ENCODE results near the gene MYMX.

The MYMX gene

DNA sequence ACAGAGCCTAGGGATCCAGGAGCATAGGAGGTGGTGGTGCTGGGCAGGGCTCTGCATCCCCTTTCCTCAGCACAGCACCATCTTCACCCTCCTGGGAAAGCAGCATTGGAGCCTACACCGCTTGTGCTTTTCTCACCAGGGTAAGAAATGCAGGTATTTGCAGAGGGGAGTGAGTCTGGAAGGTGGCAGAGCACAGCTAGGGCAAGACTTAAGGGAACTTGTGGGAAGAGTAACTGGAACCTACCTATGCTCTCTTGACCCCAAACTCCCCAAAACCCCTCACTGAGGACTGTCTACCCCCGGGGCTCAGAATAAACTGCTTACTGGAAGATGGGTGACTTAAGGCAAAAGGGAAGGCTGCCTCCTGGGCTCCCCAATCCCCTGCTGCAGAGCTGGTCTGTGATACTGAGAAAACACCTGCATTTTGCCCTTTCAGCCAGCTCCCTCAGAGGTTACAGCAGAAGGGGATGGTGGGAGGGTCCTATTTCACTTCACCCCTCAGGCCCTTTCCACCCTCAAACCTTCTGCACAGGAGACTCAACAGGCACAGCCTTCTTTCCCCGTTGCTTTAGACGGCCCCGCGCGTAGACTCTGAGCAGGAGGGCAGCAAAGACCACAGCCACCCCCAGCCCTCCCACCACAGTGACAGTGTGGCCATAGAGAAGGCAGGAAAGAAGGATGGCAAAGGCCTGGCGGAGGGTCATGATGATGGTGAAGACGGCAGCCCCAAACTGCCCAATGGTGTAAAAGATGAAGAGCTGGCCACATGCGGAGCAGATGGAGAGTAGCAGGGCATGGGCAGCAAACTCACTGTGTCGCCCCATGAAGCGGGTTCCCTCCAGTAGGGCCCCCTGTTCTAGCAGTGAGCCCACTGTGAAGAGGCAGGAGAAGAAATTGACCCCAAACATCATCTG is 37.7 kb downstream of the MYMX start:
- H3K4me3 ChIP-seq (ENCODE audit: extremely low read depth, insufficient read depth, low read length, poor library complexity, severe bottlenecking), result no peak overlapping the region
- H3K36me3 ChIP-seq (ENCODE audit: control insufficient read depth, insufficient read depth, low read length), result peaks cover 68% of the 10 kb centered on the region
- WGBS, 2 experiments (ENCODE audit: insufficient coverage in 2 of 2), result 83 to 96% methylated on average over 6 to 11 of the region's 12 CpGs
- no peak overlapping the region for H3K27ac ChIP-seq (ENCODE audit: low read depth, low read length, severe bottlenecking)
- H3K9me3 ChIP-seq (ENCODE audit: control insufficient read depth, low read length), result no peaks in the 10 kb centered on the region
- peaks cover 19% of the 10 kb centered on the region for H3K4me1 ChIP-seq (ENCODE audit: control insufficient read depth, insufficient read depth, low read length, poor library complexity, severe bottlenecking)

DNA sequence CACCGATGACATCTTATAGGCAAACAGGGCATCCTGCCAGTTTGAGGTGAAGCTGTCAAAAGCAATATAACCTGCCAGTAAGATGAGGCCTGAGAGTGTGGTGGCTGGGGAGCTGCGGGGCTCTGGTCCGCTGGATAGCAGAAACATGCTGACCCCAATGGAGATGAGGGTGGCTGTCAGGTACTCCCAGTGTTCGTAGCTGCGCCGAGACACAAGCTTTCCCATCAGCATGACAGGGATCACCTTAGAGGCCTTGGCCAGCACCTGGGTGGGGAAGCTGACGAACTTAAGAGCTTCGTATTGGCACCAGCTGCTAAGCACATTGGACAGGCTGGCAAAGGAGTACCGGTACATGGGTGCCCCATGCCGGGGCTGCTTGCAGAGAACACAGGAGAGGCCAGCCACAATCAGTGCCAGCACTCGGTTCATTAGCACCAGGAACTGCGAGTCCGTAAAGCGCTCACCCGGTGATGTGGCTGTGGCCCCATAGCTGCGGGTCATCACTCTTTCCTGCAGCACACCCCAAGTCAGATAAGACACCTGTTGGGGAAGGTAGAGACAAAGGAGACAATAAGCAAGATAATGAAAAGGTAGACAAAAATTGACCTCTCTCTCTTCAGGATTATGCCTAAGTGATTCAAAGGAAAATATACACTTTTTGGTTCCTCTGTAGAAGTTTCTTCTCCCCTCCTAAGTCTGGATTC is 38.5 kb downstream of the MYMX start:
- peaks cover 14% of the 10 kb centered on the region for H3K4me1 ChIP-seq (ENCODE audit: control insufficient read depth, insufficient read depth, low read length, poor library complexity, severe bottlenecking)
- H3K36me3 ChIP-seq (ENCODE audit: control insufficient read depth, insufficient read depth, low read length), result peaks cover 66% of the 10 kb centered on the region
- H3K27ac ChIP-seq (ENCODE audit: low read depth, low read length, severe bottlenecking), result peak overlapping the region; percentile 16
- H3K9me3 ChIP-seq (ENCODE audit: control insufficient read depth, low read length), result no peaks in the 10 kb centered on the region
- WGBS, 2 experiments (ENCODE audit: insufficient coverage in 2 of 2), result 84 to 89% methylated on average over 13 to 14 of the region's 16 CpGs
- H3K4me3 ChIP-seq (ENCODE audit: extremely low read depth, insufficient read depth, low read length, poor library complexity, severe bottlenecking), result no peak overlapping the region

DNA sequence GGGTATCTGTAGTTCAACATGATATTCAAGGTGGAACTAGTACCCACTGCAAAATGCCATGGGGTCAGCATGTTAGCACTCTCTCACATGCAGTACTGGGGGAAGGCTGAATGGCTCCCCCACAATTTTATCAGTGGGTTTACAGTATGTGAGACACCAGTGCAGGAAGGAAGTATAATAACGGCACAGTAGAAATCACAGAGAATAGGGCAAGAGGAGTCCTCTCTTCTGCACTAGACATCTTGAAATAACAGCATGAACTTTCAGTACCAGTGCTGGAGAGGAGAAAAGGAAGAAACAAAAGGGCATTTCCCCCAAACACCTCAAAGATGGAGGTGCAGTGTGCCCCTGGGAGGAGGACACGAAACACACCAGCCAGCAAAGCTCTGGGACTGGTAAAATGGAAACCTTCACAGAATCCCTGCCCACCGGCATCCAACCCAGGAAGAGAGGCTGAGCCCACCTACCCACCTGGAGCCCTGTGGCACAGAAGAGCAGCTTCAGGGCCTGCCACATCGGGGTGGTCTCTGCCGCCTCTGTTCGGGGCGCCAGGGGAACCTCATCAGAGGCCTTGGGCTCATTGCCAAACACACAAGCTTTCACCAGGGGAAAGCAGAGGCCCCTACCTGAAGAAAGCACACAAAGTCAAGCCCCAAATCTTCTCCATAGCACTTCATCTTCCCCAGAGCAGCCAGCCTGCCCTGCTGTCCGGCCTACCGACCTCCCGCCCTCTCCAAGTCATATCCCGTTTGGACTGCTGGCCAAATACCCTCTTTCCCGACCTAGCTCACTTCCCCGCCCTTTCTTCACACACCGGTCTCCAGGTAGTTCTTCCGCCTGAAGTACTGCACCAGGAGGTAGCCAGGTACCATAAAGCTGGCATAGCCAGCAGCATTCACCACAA is 39.4 kb downstream of the MYMX start:
- WGBS, 2 experiments (ENCODE audit: insufficient coverage in 2 of 2), result 35 to 40% methylated on average over 10 to 15 of the region's 15 CpGs
- Histone ChIP-seq H3K4me1 (ENCODE audit: control insufficient read depth, insufficient read depth, low read length, poor library complexity, severe bottlenecking) (peaks cover 9% of the 10 kb centered on the region), H3K27ac (ENCODE audit: low read depth, low read length, severe bottlenecking) (peak overlapping the region; percentile 93), H3K36me3 (ENCODE audit: control insufficient read depth, insufficient read depth, low read length) (peaks cover 63% of the 10 kb centered on the region), H3K4me3 (ENCODE audit: extremely low read depth, insufficient read depth, low read length, poor library complexity, severe bottlenecking) (peak overlapping the region; percentile 82), H3K9me3 (ENCODE audit: control insufficient read depth, low read length) (no peaks in the 10 kb centered on the region)

DNA sequence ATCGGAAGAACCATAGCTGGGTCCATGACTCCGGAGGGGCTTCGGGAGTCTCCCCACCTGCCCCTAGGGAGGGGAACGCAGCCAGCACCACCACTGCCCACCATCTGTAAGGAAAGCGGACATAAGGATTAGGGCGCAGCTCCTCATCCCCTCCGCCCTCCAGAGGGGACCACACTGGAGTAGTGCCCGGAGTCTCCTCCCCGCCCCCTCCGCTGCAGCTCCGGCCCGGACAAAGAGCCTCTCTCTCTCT is 40.0 kb downstream of the MYMX start:
- WGBS, 2 experiments (ENCODE audit: insufficient coverage in 2 of 2), result 0 to 2% methylated on average over 9 to 12 of the region's 12 CpGs
- Histone ChIP-seq H3K4me1 (ENCODE audit: control insufficient read depth, insufficient read depth, low read length, poor library complexity, severe bottlenecking) (peaks cover 9% of the 10 kb centered on the region), H3K9me3 (ENCODE audit: control insufficient read depth, low read length) (no peaks in the 10 kb centered on the region), H3K4me3 (ENCODE audit: extremely low read depth, insufficient read depth, low read length, poor library complexity, severe bottlenecking) (peak overlapping the region; percentile 82), H3K36me3 (ENCODE audit: control insufficient read depth, insufficient read depth, low read length) (peaks cover 59% of the 10 kb centered on the region), H3K27ac (ENCODE audit: low read depth, low read length, severe bottlenecking) (peak overlapping the region; percentile 93)

DNA sequence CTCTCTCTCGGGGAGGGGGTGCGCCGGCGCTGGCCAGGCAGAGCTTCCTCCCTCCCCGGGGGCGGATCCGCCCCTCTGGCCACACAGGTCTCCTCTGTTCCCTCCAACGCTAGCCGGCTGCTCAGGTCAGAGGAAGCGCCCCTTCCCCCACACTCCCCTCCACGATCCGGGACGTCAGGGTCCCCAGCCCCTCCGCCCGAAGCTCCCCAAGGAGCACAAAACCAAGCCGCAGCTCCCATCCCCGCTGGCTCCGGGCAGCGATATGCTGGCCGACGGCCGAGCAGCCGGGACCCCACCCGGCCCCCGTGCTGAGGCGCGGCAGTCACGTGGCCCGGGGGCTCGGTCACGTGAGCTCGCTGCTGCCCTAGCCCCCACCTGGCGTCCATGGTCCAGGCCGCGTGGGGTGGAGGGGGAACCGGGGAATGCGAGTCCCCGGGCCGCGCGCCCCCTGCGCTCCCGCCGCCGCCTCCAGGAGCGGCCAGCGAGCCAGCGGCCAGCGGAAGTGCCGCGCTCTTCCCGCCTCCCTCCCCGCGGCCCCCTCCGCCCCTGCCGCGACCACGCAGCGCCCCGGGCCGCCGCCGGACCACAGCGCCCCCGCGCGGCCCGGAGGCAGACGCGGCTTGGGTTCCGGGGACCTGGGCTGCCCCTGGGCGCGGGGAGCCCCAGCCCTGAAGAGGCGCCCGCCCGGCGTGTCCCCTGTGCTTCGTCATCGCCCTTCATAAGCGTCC is 40.5 kb downstream of the MYMX start, which contains the start of gene SLC35B2:
TSS of gene SLC35B2 (minus strand) at position 504 of the 728 bp plus-strand sequence. CDS start at position 386, 118 bp downstream.
- 0% methylated on average over 33 to 53 of the region's 80 CpGs for WGBS, 2 experiments (ENCODE audit: insufficient coverage in 2 of 2)
- Histone ChIP-seq H3K9me3 (ENCODE audit: control insufficient read depth, low read length) (no peaks in the 10 kb centered on the region), H3K27ac (ENCODE audit: low read depth, low read length, severe bottlenecking) (peak within 1 kb of the TSS; percentile 93), H3K36me3 (ENCODE audit: control insufficient read depth, insufficient read depth, low read length) (peaks cover 59% of the 10 kb centered on the region), H3K4me1 (ENCODE audit: control insufficient read depth, insufficient read depth, low read length, poor library complexity, severe bottlenecking) (peaks cover 10% of the 10 kb centered on the region), H3K4me3 (ENCODE audit: extremely low read depth, insufficient read depth, low read length, poor library complexity, severe bottlenecking) (peak within 1 kb of the TSS; percentile 82)

DNA sequence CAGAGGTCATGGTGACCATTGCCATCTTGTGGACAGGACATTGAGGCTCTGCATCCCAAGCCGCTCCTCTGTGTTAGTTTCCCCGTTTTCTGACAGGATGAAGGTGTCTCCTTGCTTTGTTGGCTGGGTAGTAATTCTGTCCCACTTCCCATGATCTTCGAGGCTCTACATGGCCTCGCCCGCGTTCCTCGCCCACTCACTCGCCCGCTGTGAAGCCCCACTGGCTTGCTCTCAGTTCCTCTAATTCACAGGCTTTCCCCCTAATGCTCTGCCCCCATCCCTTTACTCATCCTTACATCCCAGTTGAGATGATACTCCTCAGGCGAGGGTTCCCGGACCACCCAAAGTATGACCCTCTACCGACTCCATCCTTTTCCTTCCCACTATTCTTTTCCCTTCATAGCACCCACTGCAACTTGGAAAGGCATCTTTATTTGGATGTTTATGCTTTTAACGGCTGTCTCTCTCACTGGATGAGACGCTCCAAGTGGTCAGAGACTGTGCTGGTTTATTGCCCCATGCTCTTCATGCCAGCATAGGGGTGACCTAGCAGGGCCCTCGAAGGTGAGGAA is 41.1 kb downstream of the MYMX start:
- 46 to 51% methylated on average over 8 to 14 of the region's 15 CpGs for WGBS, 2 experiments (ENCODE audit: insufficient coverage in 2 of 2)
- H3K27ac ChIP-seq (ENCODE audit: low read depth, low read length, severe bottlenecking), result peak overlapping the region; percentile 64
- peak overlapping the region; percentile 29 for H3K4me3 ChIP-seq (ENCODE audit: extremely low read depth, insufficient read depth, low read length, poor library complexity, severe bottlenecking)
- no peaks in the 10 kb centered on the region for H3K9me3 ChIP-seq (ENCODE audit: control insufficient read depth, low read length)
- peaks cover 16% of the 10 kb centered on the region for H3K4me1 ChIP-seq (ENCODE audit: control insufficient read depth, insufficient read depth, low read length, poor library complexity, severe bottlenecking)
- H3K36me3 ChIP-seq (ENCODE audit: control insufficient read depth, insufficient read depth, low read length), result peaks cover 56% of the 10 kb centered on the region

DNA sequence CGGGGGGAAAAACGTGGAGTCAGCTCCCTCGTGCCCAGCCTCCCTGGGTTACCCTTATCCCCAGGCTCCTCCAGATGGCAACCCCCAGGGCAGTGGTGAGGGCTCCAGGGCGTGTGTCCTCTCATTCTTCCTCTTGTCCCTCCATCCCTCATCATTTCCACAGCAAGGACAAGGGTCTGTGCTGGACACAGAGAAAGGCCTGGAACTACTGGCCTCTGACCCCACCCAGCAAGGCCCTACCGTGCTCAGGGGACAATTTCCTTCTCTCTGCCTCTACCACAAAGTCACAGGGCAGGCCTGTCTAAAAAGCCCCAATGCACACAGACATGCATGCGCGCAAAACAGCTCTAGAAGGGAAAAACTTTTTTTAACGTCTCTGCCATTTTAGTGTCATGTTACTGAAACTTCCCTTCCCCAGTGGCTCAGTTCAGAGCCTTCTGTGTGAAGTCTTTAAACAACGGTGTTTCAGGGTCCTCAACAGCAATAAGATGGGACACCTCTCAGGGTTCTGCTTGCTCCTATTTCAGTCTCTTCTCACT is 41.7 kb downstream of the MYMX start:
- no peak overlapping the region for H3K27ac ChIP-seq (ENCODE audit: low read depth, low read length, severe bottlenecking)

DNA sequence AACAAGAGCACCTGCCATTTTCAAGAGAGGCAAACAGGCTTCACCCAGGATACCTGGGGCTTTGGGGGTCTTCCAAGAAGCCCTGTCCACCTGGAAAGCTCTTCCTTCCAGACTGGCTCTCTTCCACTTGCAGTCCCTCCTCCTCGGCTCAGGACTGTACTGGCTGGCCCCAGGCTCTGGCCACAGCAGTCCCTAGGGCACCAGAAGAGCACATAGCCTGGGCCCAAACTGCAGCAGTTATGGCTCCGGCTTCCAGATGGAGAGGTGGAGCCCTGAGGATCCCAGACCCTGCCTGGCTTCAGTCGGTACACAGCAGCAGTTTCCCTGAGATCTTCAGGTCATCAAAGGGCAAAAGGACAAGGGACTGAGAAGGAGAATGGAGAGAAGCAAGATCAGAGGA is 42.2 kb downstream of the MYMX start:
- H3K27ac ChIP-seq (ENCODE audit: low read depth, low read length, severe bottlenecking), result no peak overlapping the region
- peaks cover 46% of the 10 kb centered on the region for H3K36me3 ChIP-seq (ENCODE audit: control insufficient read depth, insufficient read depth, low read length)
- no peaks in the 10 kb centered on the region for H3K9me3 ChIP-seq (ENCODE audit: control insufficient read depth, low read length)
- H3K4me1 ChIP-seq (ENCODE audit: control insufficient read depth, insufficient read depth, low read length, poor library complexity, severe bottlenecking), result peaks cover 26% of the 10 kb centered on the region
- 94 to 96% methylated on average over 3 of the region's 3 CpGs for WGBS, 2 experiments (ENCODE audit: insufficient coverage in 2 of 2)
- no peak overlapping the region for H3K4me3 ChIP-seq (ENCODE audit: extremely low read depth, insufficient read depth, low read length, poor library complexity, severe bottlenecking)

More for the DNA sequence above, 41.7 kb downstream of the MYMX start:
- no peak overlapping the region for H3K4me3 ChIP-seq (ENCODE audit: extremely low read depth, insufficient read depth, low read length, poor library complexity, severe bottlenecking)
- no peaks in the 10 kb centered on the region for H3K9me3 ChIP-seq (ENCODE audit: control insufficient read depth, low read length)
- WGBS, 2 experiments (ENCODE audit: insufficient coverage in 2 of 2), result 83 to 88% methylated on average over 9 of the region's 9 CpGs
- H3K36me3 ChIP-seq (ENCODE audit: control insufficient read depth, insufficient read depth, low read length), result peaks cover 51% of the 10 kb centered on the region
- peaks cover 22% of the 10 kb centered on the region for H3K4me1 ChIP-seq (ENCODE audit: control insufficient read depth, insufficient read depth, low read length, poor library complexity, severe bottlenecking)

DNA sequence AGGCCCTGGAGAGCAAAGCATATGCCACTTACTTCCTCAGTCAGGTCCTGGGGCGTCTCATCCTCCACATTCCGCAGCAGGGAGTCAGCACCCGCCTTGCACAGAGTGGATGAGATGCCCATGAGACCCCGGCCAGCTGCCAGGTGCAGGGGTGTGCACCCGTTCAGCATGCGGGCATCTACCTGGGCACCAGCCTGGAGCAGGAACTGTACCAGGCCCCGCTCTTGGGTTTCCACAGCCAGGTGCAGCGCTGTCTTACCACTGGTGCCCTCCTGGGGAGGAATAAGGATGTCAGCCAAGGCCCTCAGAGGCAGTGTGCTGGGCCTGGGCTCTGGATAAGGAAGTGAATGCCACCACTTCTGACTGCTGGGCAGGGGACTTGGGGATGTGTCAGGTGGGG is 43.3 kb downstream of the MYMX start:
- H3K4me1 ChIP-seq (ENCODE audit: control insufficient read depth, insufficient read depth, low read length, poor library complexity, severe bottlenecking), result peaks cover 33% of the 10 kb centered on the region
- WGBS, 2 experiments (ENCODE audit: insufficient coverage in 2 of 2), result 92 to 98% methylated on average over 8 of the region's 8 CpGs
- no peak overlapping the region for H3K4me3 ChIP-seq (ENCODE audit: extremely low read depth, insufficient read depth, low read length, poor library complexity, severe bottlenecking)

More for the DNA sequence above, 43.3 kb downstream of the MYMX start:
- H3K27ac ChIP-seq (ENCODE audit: low read depth, low read length, severe bottlenecking), result no peak overlapping the region
- peaks cover 35% of the 10 kb centered on the region for H3K36me3 ChIP-seq (ENCODE audit: control insufficient read depth, insufficient read depth, low read length)
- H3K9me3 ChIP-seq (ENCODE audit: control insufficient read depth, low read length), result no peaks in the 10 kb centered on the region

All from mesodermal cell (in vitro differentiated cells).